Activated naive CD4-positive, alpha-beta T cell treated with anti-CD3 and anti-CD28 coated beads for 36 hours (primary cell): ENCODE data around the gene AIP. TPM values are rescaled to one million over a fixed set of nuclear protein-coding genes. Genes with fewer than 3 reads are reported as not detected.

Experiments
- CTCF ChIA-PET: fragments of 350-600 bp; sonication (Branson Sonifier 250); formaldehyde crosslinking; loops from one replicate; lab custom pipeline; 2021; ENCODE audit warnings: antibody characterized with exemption; lab: Charles Lee
- DNase-seq: peaks from one replicate; pipeline ENCODE4 v3.0.0-alpha.2; 2020
- H3K27ac Mint-ChIP-seq: one replicate; pipeline ENCODE4 v1.8.0; 2021; ENCODE audit warnings: mild to moderate bottlenecking, mixed read lengths
- H3K27me3 Mint-ChIP-seq: one replicate; pipeline ENCODE4 v1.8.0; 2021; ENCODE audit warnings: low read depth, mixed read lengths
- H3K36me3 Mint-ChIP-seq: one replicate; pipeline ENCODE4 v1.8.0; 2021; ENCODE audit warnings: low read depth, mixed read lengths
- H3K4me1 Mint-ChIP-seq: one replicate; pipeline ENCODE4 v1.8.0; 2021; ENCODE audit warnings: low read depth, mixed read lengths
- H3K4me3 Mint-ChIP-seq: one replicate; pipeline ENCODE4 v1.8.0; 2021; ENCODE audit warnings: mild to moderate bottlenecking, moderate library complexity, mixed read lengths
- H3K9me3 Mint-ChIP-seq: one replicate; pipeline ENCODE4 v1.8.0; 2021; ENCODE audit warnings: mixed read lengths
- intact Hi-C: fragments of 100-400 bp; cut with micrococcal nuclease; formaldehyde crosslinking; loops from one replicate; pipeline ENCODE4 v1.15.1; 2023
- total RNA-seq, 2 experiments: library from RNA; stranded (reverse); gene quantifications; one replicate each; pipeline ENCODE4 v1.2.3, GENCODE V29; 2021

AIP gene
- total RNA-seq, 2 experiments from 2014 or later, result 163 to 166 TPM

GRCh38 chr11:67523556-67524479 is 41.0 kb downstream of the AIP start:
- Mint-ChIP-seq H3K27me3 (peaks cover 2% of the 10 kb centered on the region), H3K4me3 (no peak overlapping the region), H3K9me3 (no peaks in the 10 kb centered on the region), H3K4me1 (no peaks in the 10 kb centered on the region), H3K27ac (no peak overlapping the region), H3K36me3 (no peaks in the 10 kb centered on the region)
- intact Hi-C loops, result no loop called here
- no peak for DNase-seq
- CTCF ChIA-PET, result no interaction called here

- Mint-ChIP-seq H3K36me3 (no peaks in the 10 kb centered on the region), H3K27ac (no peak overlapping the region), H3K27me3 (peaks cover 2% of the 10 kb centered on the region), H3K9me3 (no peaks in the 10 kb centered on the region), H3K4me1 (no peaks in the 10 kb centered on the region), H3K4me3 (no peak overlapping the region)
- CTCF ChIA-PET, result interaction anchor here (0.6 kb wide), 1 partner anchor 102 kb away, joined by 3 read pairs; no protein-coding TSS in a partner anchor
- DNase-seq, result no peak
- intact Hi-C loops, result no loop called here
Observed at GRCh38 chr11:67524480-67524808, 41.6 kb downstream of the AIP start.

GRCh38 chr11:67525275-67525976 is 42.6 kb downstream of the AIP start:
- CTCF ChIA-PET, result interaction anchor here (0.8 kb wide), 1 partner anchor 84 kb away, joined by 3 read pairs; no protein-coding TSS in a partner anchor
- Mint-ChIP-seq H3K27ac (no peak overlapping the region), H3K4me1 (no peaks in the 10 kb centered on the region), H3K9me3 (no peaks in the 10 kb centered on the region), H3K36me3 (no peaks in the 10 kb centered on the region), H3K27me3 (peaks cover 2% of the 10 kb centered on the region), H3K4me3 (no peak overlapping the region)
- intact Hi-C loops, result no loop called here
- no peak for DNase-seq

- Mint-ChIP-seq H3K4me3 (no peak overlapping the region), H3K27ac (no peak overlapping the region), H3K36me3 (no peaks in the 10 kb centered on the region), H3K9me3 (peaks cover 6% of the 10 kb centered on the region), H3K27me3 (peaks cover 2% of the 10 kb centered on the region), H3K4me1 (no peaks in the 10 kb centered on the region)
- intact Hi-C loops, result no loop called here
- CTCF ChIA-PET, result no interaction called here
- no peak for DNase-seq
Observed at GRCh38 chr11:67528376-67528775, 45.5 kb downstream of the AIP start.

- no peak for DNase-seq
- Mint-ChIP-seq H3K36me3 (no peaks in the 10 kb centered on the region), H3K9me3 (peaks cover 18% of the 10 kb centered on the region), H3K27ac (no peak overlapping the region), H3K27me3 (peaks cover 2% of the 10 kb centered on the region), H3K4me3 (no peak overlapping the region), H3K4me1 (no peaks in the 10 kb centered on the region)
- intact Hi-C loops, result no loop called here
- CTCF ChIA-PET, result interaction anchor here (0.6 kb wide), 1 partner anchor 727 kb away, joined by 4 read pairs; no protein-coding TSS in a partner anchor
Observed at GRCh38 chr11:67530282-67530592, 47.4 kb downstream of the AIP start.

- intact Hi-C loops, result no loop called here
- Mint-ChIP-seq H3K9me3 (peaks cover 18% of the 10 kb centered on the region), H3K27ac (no peak overlapping the region), H3K4me3 (no peak overlapping the region), H3K36me3 (no peaks in the 10 kb centered on the region), H3K27me3 (no peaks in the 10 kb centered on the region), H3K4me1 (no peaks in the 10 kb centered on the region)
- CTCF ChIA-PET, result no interaction called here
- DNase-seq, result no peak
Observed at GRCh38 chr11:67532889-67533288, 50.1 kb downstream of the AIP start.

- H3K4me1 Mint-ChIP-seq, result no peaks in the 10 kb centered on the region
- H3K27me3 Mint-ChIP-seq, result no peaks in the 10 kb centered on the region
- H3K4me3 Mint-ChIP-seq, result no peak overlapping the region
- no peak overlapping the region for H3K27ac Mint-ChIP-seq
- H3K36me3 Mint-ChIP-seq, result no peaks in the 10 kb centered on the region
- H3K9me3 Mint-ChIP-seq, result peaks cover 18% of the 10 kb centered on the region
- DNase-seq, result no peak
- intact Hi-C loops, result no loop called here
- CTCF ChIA-PET, result interaction anchor here (0.7 kb wide), 1 partner anchor 512 kb away, joined by 3 read pairs; no protein-coding TSS in a partner anchor
Observed at GRCh38 chr11:67534070-67534679, 51.3 kb downstream of the AIP start.

GRCh38 chr11:67535561-67535960 is 52.7 kb downstream of the AIP start:
- H3K4me1 Mint-ChIP-seq, result no peaks in the 10 kb centered on the region
- CTCF ChIA-PET, result no interaction called here
- no peaks in the 10 kb centered on the region for H3K27me3 Mint-ChIP-seq
- DNase-seq, result no peak
- peaks cover 18% of the 10 kb centered on the region for H3K9me3 Mint-ChIP-seq
- no peaks in the 10 kb centered on the region for H3K36me3 Mint-ChIP-seq
- H3K27ac Mint-ChIP-seq, result no peak overlapping the region
- H3K4me3 Mint-ChIP-seq, result no peak overlapping the region
- intact Hi-C loops, result no loop called here

GRCh38 chr11:67538306-67538705 is 55.5 kb downstream of the AIP start:
- intact Hi-C loops, result no loop called here
- Mint-ChIP-seq H3K27me3 (no peaks in the 10 kb centered on the region), H3K27ac (no peak overlapping the region)

GRCh38 chr11:67538823-67539505 is 56.1 kb downstream of the AIP start:
- CTCF ChIA-PET, result no interaction called here
- Mint-ChIP-seq H3K27ac (no peak overlapping the region), H3K36me3 (no peaks in the 10 kb centered on the region)

More at GRCh38 chr11:67538306-67538705, 55.5 kb downstream of the AIP start:
- H3K9me3 Mint-ChIP-seq, result peaks cover 13% of the 10 kb centered on the region
- H3K4me3 Mint-ChIP-seq, result no peak overlapping the region
- no peaks in the 10 kb centered on the region for H3K36me3 Mint-ChIP-seq
- H3K4me1 Mint-ChIP-seq, result no peaks in the 10 kb centered on the region
- DNase-seq, result no peak
- CTCF ChIA-PET, result no interaction called here

GRCh38 chr11:67539550-67539949 is 56.7 kb downstream of the AIP start:
- no peak overlapping the region for H3K4me3 Mint-ChIP-seq
- intact Hi-C loops, result no loop called here

More at GRCh38 chr11:67538823-67539505, 56.1 kb downstream of the AIP start:
- H3K4me3 Mint-ChIP-seq, result no peak overlapping the region
- peaks cover 7% of the 10 kb centered on the region for H3K9me3 Mint-ChIP-seq
- H3K27me3 Mint-ChIP-seq, result no peaks in the 10 kb centered on the region
- DNase-seq, result no peak
- intact Hi-C loops, result no loop called here
- no peaks in the 10 kb centered on the region for H3K4me1 Mint-ChIP-seq

More at GRCh38 chr11:67539550-67539949, 56.7 kb downstream of the AIP start:
- Mint-ChIP-seq H3K4me1 (no peaks in the 10 kb centered on the region), H3K36me3 (no peaks in the 10 kb centered on the region), H3K27ac (no peak overlapping the region), H3K27me3 (no peaks in the 10 kb centered on the region), H3K9me3 (peaks cover 3% of the 10 kb centered on the region)
- no peak for DNase-seq
- CTCF ChIA-PET, result no interaction called here
